Neural cell (in vitro differentiated cells): ENCODE measurements around the gene ARSB. TPM values are rescaled to one million over a fixed set of nuclear protein-coding genes. Genes with fewer than 3 reads are reported as not detected.

Experiments
- H2AFZ ChIP-seq: fragments of 200-600, 300-800 bp; sonication (generic), shearing (Covaris generic); 2 replicates; pipeline ENCODE4 v1.6.0; 2014; ENCODE audit warnings: low read depth, mild to moderate bottlenecking, antibody characterized with exemption, low read length, moderate library complexity
- H3F3A ChIP-seq: fragments of 200-600 bp; shearing (Covaris generic); 2 replicates; pipeline ENCODE4 v1.6.1; 2016; ENCODE audit warnings: mild to moderate bottlenecking, moderate library complexity, mixed read lengths, antibody characterized with exemption, low read length; ENCODE audit not compliant: insufficient read depth, poor library complexity, severe bottlenecking
- H3K27ac ChIP-seq: fragments of 200-600, 300-800 bp; sonication (generic), shearing (Covaris generic); 2 replicates; pipeline ENCODE4 v1.5.1; 2014; ENCODE audit warnings: mild to moderate bottlenecking, low read length, moderate library complexity
- H3K27me3 ChIP-seq: fragments of 300-800, 200-600 bp; sonication (generic), shearing (Covaris generic); 2 replicates; pipeline ENCODE4 v1.6.0; 2014; ENCODE audit warnings: mild to moderate bottlenecking, low read depth, low read length, moderate library complexity; ENCODE audit not compliant: insufficient read depth
- H3K36me3 ChIP-seq: fragments of 300-800, 200-600 bp; sonication (generic), shearing (Covaris generic); 2 replicates; pipeline ENCODE4 v1.5.1; 2014; ENCODE audit warnings: mild to moderate bottlenecking, antibody characterized with exemption, low read length, moderate library complexity; ENCODE audit not compliant: insufficient read depth
- H3K4me2 ChIP-seq: fragments of 300-800, 200-600 bp; sonication (generic), shearing (Covaris generic); 2 replicates; pipeline ENCODE4 v1.6.0; 2014; ENCODE audit warnings: mild to moderate bottlenecking, low read length
- H3K4me3 ChIP-seq: fragments of 300-800, 200-600 bp; sonication (generic), shearing (Covaris generic); 2 replicates; pipeline ENCODE4 v1.5.1; 2014; ENCODE audit warnings: mild to moderate bottlenecking, low read length, moderate library complexity
- H3K79me2 ChIP-seq: fragments of 200-600 bp; shearing (Covaris generic); replicated peaks from 2 replicates; pipeline ENCODE4 v1.6.0; 2014; ENCODE audit warnings: mild to moderate bottlenecking, low read length, moderate library complexity; ENCODE audit not compliant: insufficient read depth
- H3K9ac ChIP-seq: fragments of 300-800, 200-600 bp; sonication (generic), shearing (Covaris generic); 2 replicates; pipeline ENCODE4 v1.6.1; 2016; ENCODE audit warnings: mild to moderate bottlenecking, low read length, mixed read lengths
- H3K9me2 ChIP-seq: fragments of 200-600 bp; shearing (Covaris generic); 2 replicates; pipeline ENCODE4 v1.6.1; 2016; ENCODE audit warnings: mild to moderate bottlenecking, low read length, mixed read lengths; ENCODE audit not compliant: insufficient read depth
- H3K9me3 ChIP-seq: fragments of 200-600, 300-800 bp; sonication (generic), shearing (Covaris generic); 2 replicates; pipeline ENCODE4 v1.6.1; 2016; ENCODE audit warnings: mild to moderate bottlenecking, mixed run types, low read length, moderate library complexity, mixed read lengths
- H4K20me1 ChIP-seq: fragments of 200-600 bp; shearing (Covaris generic); 2 replicates; pipeline ENCODE4 v1.6.1; 2016; ENCODE audit warnings: mild to moderate bottlenecking, mixed run types; ENCODE audit not compliant: insufficient read depth
- EP300 ChIP-seq: fragments of 450-650 bp; conservative IDR thresholded peaks from 2 replicates; pipeline ENCODE4 v1.6.1; 2014; ENCODE audit warnings: antibody characterized with exemption, mild to moderate bottlenecking, moderate library complexity; ENCODE audit not compliant: poor library complexity, severe bottlenecking
- EZH2 ChIP-seq: fragments of 200-600, 300-800 bp; shearing (Covaris generic), sonication (generic); IDR thresholded peaks from 2 replicates; pipeline ENCODE4 v1.6.1; 2014; ENCODE audit warnings: antibody characterized with exemption, low read length, borderline replicate concordance, mild to moderate bottlenecking; ENCODE audit not compliant: insufficient read depth, poor library complexity, severe bottlenecking
- MXI1 ChIP-seq: fragments of 450-650 bp; conservative IDR thresholded peaks from 2 replicates; pipeline ENCODE4 v1.6.1; 2014; ENCODE audit warnings: antibody characterized with exemption, mild to moderate bottlenecking; ENCODE audit not compliant: poor library complexity, severe bottlenecking
- POLR2AphosphoS5 ChIP-seq: IDR thresholded peaks from 2 replicates; pipeline ENCODE4 v1.6.1; 2012
- RAD21 ChIP-seq: fragments of 450-650 bp; conservative IDR thresholded peaks from 2 replicates; pipeline ENCODE4 v1.6.1; 2014; ENCODE audit warnings: antibody characterized with exemption, mild to moderate bottlenecking, moderate library complexity
- SMC3 ChIP-seq: fragments of 450-650 bp; conservative IDR thresholded peaks from 2 replicates; pipeline ENCODE4 v1.6.1; 2014; ENCODE audit warnings: antibody characterized with exemption, mild to moderate bottlenecking, moderate library complexity; ENCODE audit not compliant: poor library complexity
- TAF1 ChIP-seq: IDR thresholded peaks from 2 replicates; pipeline ENCODE4 v1.6.1; 2012; ENCODE audit warnings: low read depth
- polyA plus RNA-seq: library from polyadenylated mRNA; depleted of rRNA; stranded (reverse); fragments of >200 nt; gene quantifications from 2 replicates; pipeline ENCODE4 v1.2.3, GENCODE V29; 2014
- TF ChIP-seq, protein P1 (sequence below): IDR thresholded peaks from 2 replicates; pipeline ENCODE4 v1.6.1; 2012; ENCODE audit warnings: borderline replicate concordance
- TF ChIP-seq, protein P2 (sequence below): fragments of 450-650 bp; IDR thresholded peaks from 2 replicates; pipeline ENCODE4 v1.5.1; 2014; ENCODE audit warnings: antibody characterized with exemption, mild to moderate bottlenecking, moderate library complexity; ENCODE audit not compliant: poor library complexity, severe bottlenecking

Gene ARSB
- polyA plus RNA-seq, 1 donor from 2014 or later: 8.7 TPM

DNA sequence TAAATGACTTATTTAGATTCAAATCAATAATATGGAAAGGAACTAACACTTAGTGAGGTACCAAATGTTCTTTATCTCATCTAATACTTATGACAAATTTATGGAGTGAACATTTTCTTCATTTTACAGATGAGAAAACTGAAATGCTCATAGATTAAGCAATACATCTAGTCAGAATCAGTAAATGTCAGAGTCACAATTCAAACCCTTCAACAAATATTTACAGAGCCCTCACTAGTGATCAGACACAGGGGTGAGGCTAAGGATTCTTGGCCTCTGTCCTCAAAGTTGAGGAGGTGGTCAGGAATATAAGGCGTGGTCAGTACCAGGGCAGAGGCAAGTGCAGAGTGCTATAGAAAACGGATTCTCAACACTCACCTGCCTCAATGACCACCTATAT lies 29.5 kb upstream of the ARSB start:
- Histone ChIP-seq H3K27ac (no peak overlapping the region), H3K4me2 (no peak overlapping the region), H3F3A (no peaks in the 10 kb centered on the region), H3K36me3 (no peaks in the 10 kb centered on the region), H3K27me3 (no peaks in the 10 kb centered on the region), H3K79me2 (no peaks in the 10 kb centered on the region), H3K9me3 (no peaks in the 10 kb centered on the region), H3K9me2 (no peaks in the 10 kb centered on the region), H3K9ac (no peak overlapping the region), H4K20me1 (no peaks in the 10 kb centered on the region), H3K4me3 (no peak overlapping the region), H2AFZ (no peak overlapping the region)
- TF ChIP-seq POLR2AphosphoS5: no peak
- no peak for TF ChIP-seq SMC3
- no peak for TF ChIP-seq EZH2
- TF ChIP-seq, protein P1, sequence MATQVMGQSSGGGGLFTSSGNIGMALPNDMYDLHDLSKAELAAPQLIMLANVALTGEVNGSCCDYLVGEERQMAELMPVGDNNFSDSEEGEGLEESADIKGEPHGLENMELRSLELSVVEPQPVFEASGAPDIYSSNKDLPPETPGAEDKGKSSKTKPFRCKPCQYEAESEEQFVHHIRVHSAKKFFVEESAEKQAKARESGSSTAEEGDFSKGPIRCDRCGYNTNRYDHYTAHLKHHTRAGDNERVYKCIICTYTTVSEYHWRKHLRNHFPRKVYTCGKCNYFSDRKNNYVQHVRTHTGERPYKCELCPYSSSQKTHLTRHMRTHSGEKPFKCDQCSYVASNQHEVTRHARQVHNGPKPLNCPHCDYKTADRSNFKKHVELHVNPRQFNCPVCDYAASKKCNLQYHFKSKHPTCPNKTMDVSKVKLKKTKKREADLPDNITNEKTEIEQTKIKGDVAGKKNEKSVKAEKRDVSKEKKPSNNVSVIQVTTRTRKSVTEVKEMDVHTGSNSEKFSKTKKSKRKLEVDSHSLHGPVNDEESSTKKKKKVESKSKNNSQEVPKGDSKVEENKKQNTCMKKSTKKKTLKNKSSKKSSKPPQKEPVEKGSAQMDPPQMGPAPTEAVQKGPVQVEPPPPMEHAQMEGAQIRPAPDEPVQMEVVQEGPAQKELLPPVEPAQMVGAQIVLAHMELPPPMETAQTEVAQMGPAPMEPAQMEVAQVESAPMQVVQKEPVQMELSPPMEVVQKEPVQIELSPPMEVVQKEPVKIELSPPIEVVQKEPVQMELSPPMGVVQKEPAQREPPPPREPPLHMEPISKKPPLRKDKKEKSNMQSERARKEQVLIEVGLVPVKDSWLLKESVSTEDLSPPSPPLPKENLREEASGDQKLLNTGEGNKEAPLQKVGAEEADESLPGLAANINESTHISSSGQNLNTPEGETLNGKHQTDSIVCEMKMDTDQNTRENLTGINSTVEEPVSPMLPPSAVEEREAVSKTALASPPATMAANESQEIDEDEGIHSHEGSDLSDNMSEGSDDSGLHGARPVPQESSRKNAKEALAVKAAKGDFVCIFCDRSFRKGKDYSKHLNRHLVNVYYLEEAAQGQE: no peak
- no peak for TF ChIP-seq TAF1
- no peak for TF ChIP-seq RAD21
- TF ChIP-seq, protein P2, sequence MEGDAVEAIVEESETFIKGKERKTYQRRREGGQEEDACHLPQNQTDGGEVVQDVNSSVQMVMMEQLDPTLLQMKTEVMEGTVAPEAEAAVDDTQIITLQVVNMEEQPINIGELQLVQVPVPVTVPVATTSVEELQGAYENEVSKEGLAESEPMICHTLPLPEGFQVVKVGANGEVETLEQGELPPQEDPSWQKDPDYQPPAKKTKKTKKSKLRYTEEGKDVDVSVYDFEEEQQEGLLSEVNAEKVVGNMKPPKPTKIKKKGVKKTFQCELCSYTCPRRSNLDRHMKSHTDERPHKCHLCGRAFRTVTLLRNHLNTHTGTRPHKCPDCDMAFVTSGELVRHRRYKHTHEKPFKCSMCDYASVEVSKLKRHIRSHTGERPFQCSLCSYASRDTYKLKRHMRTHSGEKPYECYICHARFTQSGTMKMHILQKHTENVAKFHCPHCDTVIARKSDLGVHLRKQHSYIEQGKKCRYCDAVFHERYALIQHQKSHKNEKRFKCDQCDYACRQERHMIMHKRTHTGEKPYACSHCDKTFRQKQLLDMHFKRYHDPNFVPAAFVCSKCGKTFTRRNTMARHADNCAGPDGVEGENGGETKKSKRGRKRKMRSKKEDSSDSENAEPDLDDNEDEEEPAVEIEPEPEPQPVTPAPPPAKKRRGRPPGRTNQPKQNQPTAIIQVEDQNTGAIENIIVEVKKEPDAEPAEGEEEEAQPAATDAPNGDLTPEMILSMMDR: no peak
- no peak for TF ChIP-seq MXI1
- TF ChIP-seq EP300: no peak

DNA sequence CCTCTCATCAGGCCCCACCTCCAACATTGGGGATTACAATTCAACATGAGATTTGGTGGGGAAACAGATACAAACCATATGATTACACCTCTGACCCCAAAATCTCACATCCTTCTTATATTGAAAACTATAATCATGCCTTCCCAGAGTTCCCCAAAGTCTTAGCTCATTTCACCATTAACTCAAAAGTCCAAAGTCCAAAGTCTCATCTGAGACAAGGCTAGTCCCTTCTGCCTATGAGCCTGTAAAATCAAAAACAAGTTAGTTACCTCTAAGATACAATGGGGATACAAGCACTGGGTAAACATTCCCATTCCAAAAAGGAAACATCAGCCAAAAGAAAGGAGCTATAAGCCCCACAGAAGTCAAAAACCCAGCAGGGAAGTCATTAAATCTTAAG lies 26.8 kb upstream of the ARSB start:
- H3K9ac ChIP-seq: no peak overlapping the region
- H3K27ac ChIP-seq: no peak overlapping the region
- H3K27me3 ChIP-seq: no peaks in the 10 kb centered on the region
- H4K20me1 ChIP-seq: no peaks in the 10 kb centered on the region
- H3F3A ChIP-seq: no peaks in the 10 kb centered on the region
- no peaks in the 10 kb centered on the region for H3K9me3 ChIP-seq
- H3K4me3 ChIP-seq: no peak overlapping the region
- no peak overlapping the region for H2AFZ ChIP-seq
- no peak overlapping the region for H3K4me2 ChIP-seq
- H3K9me2 ChIP-seq: no peaks in the 10 kb centered on the region
- no peaks in the 10 kb centered on the region for H3K79me2 ChIP-seq
- no peaks in the 10 kb centered on the region for H3K36me3 ChIP-seq
- TF ChIP-seq, protein P1: no peak
- TF ChIP-seq MXI1 (no peak), SMC3 (no peak), EP300 (no peak), POLR2AphosphoS5 (no peak), TAF1 (no peak), RAD21 (no peak)
- TF ChIP-seq, protein P2: no peak
